ENCODE results near the gene WIPF3. TPM values are rescaled to one million over a fixed set of nuclear protein-coding genes. Genes with fewer than 3 reads are reported as not detected.
A peak's percentile ranks its signal among the peaks of the same experiment; 100 is the strongest.

The WIPF3 gene
- not detected for total RNA-seq

- Mint-ChIP-seq H3K4me1 (ENCODE audit: low read depth in 2 of 2) (peaks cover 6 to 8% of the 10 kb centered on the region in 2 donors), H3K27ac (no peak within 1 kb of the TSS), H3K36me3 (no peaks in the 10 kb centered on the region), H3K27me3 (peaks cover 55 to 72% of the 10 kb centered on the region in 2 donors), H3K4me3 (no peak within 1 kb of the TSS), H3K9me3 (no peaks in the 10 kb centered on the region)
- ATAC-seq: peak; percentile 37 to 54
- DNase-seq (ENCODE audit: low spot score): no peak
Measured at GRCh38 chr7:29806208-29806994, at the start of gene WIPF3. Gene WIPF3, plus strand, starts transcription at chr7:29806508. Its CDS starts 28,217 bp downstream, at chr7:29834725.

DNA sequence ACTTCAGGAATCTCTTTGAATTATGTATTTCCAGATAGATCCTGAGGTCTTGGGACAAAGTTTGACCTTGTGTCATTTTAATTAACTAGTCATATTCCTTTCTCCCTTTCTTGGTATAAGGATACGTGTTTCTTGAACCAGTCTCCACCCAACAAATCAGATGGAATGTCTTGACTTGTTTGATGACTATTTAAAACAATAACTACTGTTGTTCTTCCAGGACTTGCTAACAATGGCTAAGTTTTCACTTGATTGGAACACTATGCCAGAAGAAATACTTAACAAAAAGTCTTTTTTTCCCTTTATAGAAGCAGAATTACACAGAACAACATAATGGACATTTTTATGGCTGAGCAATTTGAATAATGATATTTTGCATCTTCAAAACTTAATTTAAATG is 43.0 kb upstream of the WIPF3 start:
- Mint-ChIP-seq H3K36me3 (no peaks in the 10 kb centered on the region), H3K4me3 (no peak overlapping the region), H3K27ac (no peak overlapping the region), H3K27me3 (peaks cover 5 to 16% of the 10 kb centered on the region in 2 donors), H3K9me3 (no peaks in the 10 kb centered on the region), H3K4me1 (ENCODE audit: low read depth in 2 of 2) (peaks cover 5% of the 10 kb centered on the region in 2 donors)
- ATAC-seq (no peak), DNase-seq (ENCODE audit: low spot score) (no peak)

- Mint-ChIP-seq H3K4me1 (ENCODE audit: low read depth in 2 of 2) (peaks cover 5% of the 10 kb centered on the region in 2 donors), H3K27me3 (peaks cover 5 to 16% of the 10 kb centered on the region in 2 donors), H3K27ac (no peak overlapping the region), H3K9me3 (no peaks in the 10 kb centered on the region), H3K36me3 (no peaks in the 10 kb centered on the region), H3K4me3 (no peak overlapping the region)
- DNase-seq (ENCODE audit: low spot score) (no peak), ATAC-seq (no peak)
Measured at GRCh38 chr7:29764227-29764626, 42.1 kb upstream of the WIPF3 start.

DNA sequence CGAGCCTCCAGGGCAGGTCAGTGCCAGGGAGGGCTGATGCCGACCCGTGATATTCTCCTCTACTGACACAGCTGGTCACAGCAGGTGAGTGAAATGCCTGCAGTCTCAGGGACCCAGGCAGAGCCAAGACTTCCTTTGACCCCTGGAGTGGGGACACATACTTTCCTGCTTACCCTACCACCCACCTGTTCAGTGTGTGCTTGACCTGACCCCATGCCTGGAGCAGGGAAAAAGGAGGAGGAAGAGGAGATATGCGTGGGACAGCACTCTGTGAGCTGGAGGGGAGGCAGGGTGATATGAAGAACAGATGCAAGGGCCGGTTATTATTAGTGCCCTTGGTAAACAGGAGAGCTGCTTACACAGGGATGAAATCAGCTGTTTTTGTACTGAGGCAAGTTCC is 40.8 kb upstream of the WIPF3 start:
- H3K27ac Mint-ChIP-seq: no peak overlapping the region

DNA sequence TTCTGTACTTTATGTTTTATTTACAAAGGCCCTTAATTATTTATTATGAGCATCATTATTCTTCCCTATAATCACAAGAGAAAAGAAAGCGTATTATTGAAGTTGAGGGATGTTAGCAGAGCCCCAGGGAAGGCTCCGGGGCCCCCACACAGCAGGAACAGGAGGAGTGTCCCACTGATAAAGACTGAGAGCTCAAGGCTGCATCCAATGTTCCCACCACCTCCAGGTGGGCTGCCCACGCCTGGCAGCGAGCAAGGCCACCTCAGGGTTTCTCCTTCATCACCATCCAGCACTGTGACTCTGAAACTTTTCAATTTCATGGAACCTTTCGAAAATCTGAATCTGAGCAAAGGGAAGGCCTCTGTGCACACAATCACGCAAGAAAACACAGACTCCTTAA is 35.9 kb upstream of the WIPF3 start:
- no peaks in the 10 kb centered on the region for H3K9me3 Mint-ChIP-seq
- H3K4me3 Mint-ChIP-seq: no peak overlapping the region
- no peak for ATAC-seq
- H3K27me3 Mint-ChIP-seq: peaks cover 4 to 22% of the 10 kb centered on the region in 2 donors
- no peaks in the 10 kb centered on the region for H3K36me3 Mint-ChIP-seq
- no peak overlapping the region for H3K27ac Mint-ChIP-seq
- no peak for DNase-seq (ENCODE audit: low spot score)
- H3K4me1 Mint-ChIP-seq (ENCODE audit: low read depth in 2 of 2): peaks cover 5% of the 10 kb centered on the region in 2 donors

More for the DNA sequence above, 40.8 kb upstream of the WIPF3 start:
- Mint-ChIP-seq H3K9me3 (no peaks in the 10 kb centered on the region), H3K4me3 (no peak overlapping the region), H3K27me3 (peaks cover 8 to 16% of the 10 kb centered on the region in 2 donors), H3K36me3 (no peaks in the 10 kb centered on the region), H3K4me1 (ENCODE audit: low read depth in 2 of 2) (peaks cover 5% of the 10 kb centered on the region in 2 donors)
- ATAC-seq: peak in 1 of 2 donors; percentile 15
- no peak for DNase-seq (ENCODE audit: low spot score)

GRCh38 chr7:29771081-29771816 is 35.1 kb upstream of the WIPF3 start:
- Mint-ChIP-seq H3K9me3 (no peaks in the 10 kb centered on the region), H3K4me1 (ENCODE audit: low read depth in 2 of 2) (peaks cover 3 to 4% of the 10 kb centered on the region in 2 donors), H3K27ac (no peak overlapping the region), H3K36me3 (no peaks in the 10 kb centered on the region), H3K27me3 (peaks cover 4 to 28% of the 10 kb centered on the region in 2 donors), H3K4me3 (no peak overlapping the region)
- ATAC-seq (no peak), DNase-seq (ENCODE audit: low spot score) (no peak)

GRCh38 chr7:29779017-29779416 is 27.3 kb upstream of the WIPF3 start:
- DNase-seq (ENCODE audit: low spot score): no peak
- Mint-ChIP-seq H3K4me3 (no peak overlapping the region), H3K4me1 (ENCODE audit: low read depth in 2 of 2) (no peaks in the 10 kb centered on the region), H3K27me3 (peaks cover 17 to 51% of the 10 kb centered on the region in 2 donors), H3K36me3 (no peaks in the 10 kb centered on the region), H3K27ac (no peak overlapping the region), H3K9me3 (no peaks in the 10 kb centered on the region)
- ATAC-seq: no peak

DNA sequence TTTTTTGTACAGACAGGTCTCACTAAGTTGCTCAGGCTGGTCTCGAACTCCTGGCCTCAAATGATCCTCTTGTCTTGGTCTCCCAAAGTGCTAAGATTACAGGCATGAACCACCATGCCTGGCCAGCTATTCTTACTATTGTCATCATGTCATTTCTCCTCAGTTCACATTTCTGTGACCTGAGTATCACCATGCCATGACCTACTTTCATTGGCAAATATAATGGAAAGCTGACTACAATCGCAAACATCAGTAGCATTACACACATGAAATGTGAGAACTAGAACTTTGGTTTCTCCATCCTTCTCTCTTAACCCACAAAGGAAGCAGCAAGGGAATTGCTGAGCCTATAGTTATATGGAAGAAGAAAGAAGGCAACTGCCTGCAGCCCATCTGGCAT is 26.0 kb upstream of the WIPF3 start:
- DNase-seq (ENCODE audit: low spot score) (no peak), ATAC-seq (no peak)
- H3K4me3 Mint-ChIP-seq: no peak overlapping the region
- H3K27me3 Mint-ChIP-seq: peaks cover 17 to 49% of the 10 kb centered on the region in 2 donors
- no peaks in the 10 kb centered on the region for H3K9me3 Mint-ChIP-seq
- no peaks in the 10 kb centered on the region for H3K36me3 Mint-ChIP-seq
- H3K4me1 Mint-ChIP-seq (ENCODE audit: low read depth in 2 of 2): no peaks in the 10 kb centered on the region
- no peak overlapping the region for H3K27ac Mint-ChIP-seq

- ATAC-seq (peak in 1 of 2 donors; percentile 36), DNase-seq (ENCODE audit: low spot score) (no peak)
- Mint-ChIP-seq H3K27ac (no peak overlapping the region), H3K27me3 (peaks cover 13 to 32% of the 10 kb centered on the region in 2 donors), H3K4me3 (no peak overlapping the region), H3K4me1 (ENCODE audit: low read depth in 2 of 2) (no peaks in the 10 kb centered on the region), H3K9me3 (no peaks in the 10 kb centered on the region), H3K36me3 (no peaks in the 10 kb centered on the region)
Measured at GRCh38 chr7:29783671-29784070, 22.6 kb upstream of the WIPF3 start.

DNA sequence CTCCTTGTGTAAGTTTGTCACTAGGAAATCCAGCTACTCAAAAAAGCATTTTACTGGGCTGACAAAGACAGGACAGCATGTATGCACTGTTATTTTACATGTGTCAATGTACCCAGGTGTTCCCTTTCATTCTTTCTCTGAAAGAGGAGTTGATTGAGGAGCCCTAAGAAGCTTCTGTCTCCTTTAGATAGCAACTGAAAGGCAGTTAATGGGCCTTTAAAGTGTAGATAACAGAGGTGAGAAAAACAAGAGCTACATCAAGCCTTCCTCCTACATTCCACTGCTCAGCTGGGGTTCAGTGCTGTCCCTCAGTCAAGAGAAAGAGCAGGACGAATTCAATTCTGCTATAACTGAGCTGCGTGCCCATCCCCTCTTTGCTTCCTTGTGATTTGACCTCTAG is 12.8 kb upstream of the WIPF3 start:
- H3K27ac Mint-ChIP-seq: no peak overlapping the region
- DNase-seq (ENCODE audit: low spot score) (no peak), ATAC-seq (no peak)
- no peaks in the 10 kb centered on the region for H3K4me1 Mint-ChIP-seq (ENCODE audit: low read depth in 2 of 2)
- no peak overlapping the region for H3K4me3 Mint-ChIP-seq
- peaks cover 8 to 17% of the 10 kb centered on the region in 2 donors for H3K27me3 Mint-ChIP-seq
- no peaks in the 10 kb centered on the region for H3K9me3 Mint-ChIP-seq
- no peaks in the 10 kb centered on the region for H3K36me3 Mint-ChIP-seq

DNA sequence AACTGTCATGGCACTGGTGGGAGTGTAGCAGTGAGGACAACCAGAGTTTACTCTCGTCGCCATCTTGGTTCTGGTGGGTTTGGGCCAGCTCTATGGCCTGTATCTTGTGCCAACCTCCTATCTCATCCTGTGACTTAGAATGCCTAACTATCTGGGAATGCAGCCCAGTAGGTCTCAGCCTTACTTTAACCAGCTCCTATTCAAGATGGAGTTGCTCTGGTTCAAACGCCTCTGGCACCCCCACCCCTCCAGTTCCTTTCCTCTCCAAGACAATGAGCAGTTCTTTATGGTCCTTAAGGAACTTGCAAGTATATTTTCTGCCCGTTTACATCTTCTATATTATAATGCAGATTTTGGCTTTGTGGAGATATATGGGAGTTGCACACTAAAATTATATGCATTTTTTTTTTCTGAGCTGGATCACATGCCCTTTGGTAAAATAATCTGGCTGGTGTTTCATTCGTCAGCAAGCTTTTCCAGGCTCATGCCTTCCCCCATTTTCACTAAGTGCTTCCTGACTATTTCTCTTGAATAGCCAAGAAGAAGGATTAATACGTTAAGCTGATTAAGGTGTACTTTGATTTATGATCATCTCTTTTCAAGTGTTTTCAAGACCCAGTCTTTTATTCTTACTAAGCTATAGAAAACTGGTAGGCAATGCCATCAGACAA is 11.2 kb upstream of the WIPF3 start:
- H3K36me3 Mint-ChIP-seq: no peaks in the 10 kb centered on the region
- H3K9me3 Mint-ChIP-seq: no peaks in the 10 kb centered on the region
- no peak overlapping the region for H3K27ac Mint-ChIP-seq
- H3K4me3 Mint-ChIP-seq: no peak overlapping the region
- H3K27me3 Mint-ChIP-seq: peaks cover 12 to 22% of the 10 kb centered on the region in 2 donors
- no peak for ATAC-seq
- no peaks in the 10 kb centered on the region for H3K4me1 Mint-ChIP-seq (ENCODE audit: low read depth in 2 of 2)
- DNase-seq (ENCODE audit: low spot score): no peak

- no peak for ATAC-seq
Measured at GRCh38 chr7:29795696-29796580, 10.4 kb upstream of the WIPF3 start.

More at GRCh38 chr7:29795696-29796580, 10.4 kb upstream of the WIPF3 start:
- H3K4me3 Mint-ChIP-seq: no peak overlapping the region
- no peak overlapping the region for H3K27ac Mint-ChIP-seq
- H3K27me3 Mint-ChIP-seq: peaks cover 15 to 25% of the 10 kb centered on the region in 2 donors
- DNase-seq (ENCODE audit: low spot score): no peak
- no peaks in the 10 kb centered on the region for H3K4me1 Mint-ChIP-seq (ENCODE audit: low read depth in 2 of 2)
- no peaks in the 10 kb centered on the region for H3K36me3 Mint-ChIP-seq
- no peaks in the 10 kb centered on the region for H3K9me3 Mint-ChIP-seq
